Stimulated activated CD4-positive, alpha-beta T cell treated with anti-CD3 and anti-CD28 coated beads, TNF-alpha, amount 100 ng/mL, for 48 hours (primary cell): ENCODE data around the gene SLC38A8.

Experiments used
- DNase-seq, 3 donors: peaks; one replicate each; pipeline ENCODE4 v3.0.0-alpha.2; 2020; ENCODE audit warnings: low read depth in 3 of 3

Gene SLC38A8

DNA sequence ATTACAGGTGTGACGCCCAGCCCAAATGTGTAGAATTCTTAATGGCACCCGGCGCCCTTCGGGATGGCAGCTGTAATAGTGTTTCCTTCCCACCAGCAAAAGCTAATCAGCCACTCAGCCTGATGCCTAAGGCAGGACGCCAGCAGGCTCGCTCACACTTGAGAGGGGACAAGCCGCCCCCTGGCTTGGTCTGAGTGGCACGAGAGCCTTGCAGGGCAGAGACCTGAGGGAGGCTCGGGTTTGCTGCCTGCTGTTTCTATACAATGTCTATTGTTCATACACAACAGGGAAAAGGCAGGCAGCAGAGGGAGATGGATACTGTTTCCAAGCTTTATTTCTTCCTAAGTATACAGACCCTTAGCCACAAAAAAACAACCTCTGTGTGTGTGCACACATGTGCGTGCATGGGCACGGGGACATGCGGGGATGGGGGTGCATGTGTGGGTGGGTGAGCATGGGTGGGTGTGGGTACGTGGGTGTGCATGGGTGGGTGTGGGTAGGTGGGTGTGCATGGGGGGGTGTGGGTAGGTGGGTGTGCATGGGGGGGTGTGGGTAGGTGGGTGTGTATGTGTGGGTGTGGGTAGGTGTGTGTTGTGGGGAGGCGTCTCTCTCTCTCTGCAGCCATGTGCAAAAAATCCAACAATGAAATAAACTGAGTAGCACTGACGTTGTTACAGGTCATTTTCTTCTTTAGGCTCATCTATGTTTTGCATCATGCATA is 10.0 kb downstream of the SLC38A8 start:
- no peak for DNase-seq

DNA sequence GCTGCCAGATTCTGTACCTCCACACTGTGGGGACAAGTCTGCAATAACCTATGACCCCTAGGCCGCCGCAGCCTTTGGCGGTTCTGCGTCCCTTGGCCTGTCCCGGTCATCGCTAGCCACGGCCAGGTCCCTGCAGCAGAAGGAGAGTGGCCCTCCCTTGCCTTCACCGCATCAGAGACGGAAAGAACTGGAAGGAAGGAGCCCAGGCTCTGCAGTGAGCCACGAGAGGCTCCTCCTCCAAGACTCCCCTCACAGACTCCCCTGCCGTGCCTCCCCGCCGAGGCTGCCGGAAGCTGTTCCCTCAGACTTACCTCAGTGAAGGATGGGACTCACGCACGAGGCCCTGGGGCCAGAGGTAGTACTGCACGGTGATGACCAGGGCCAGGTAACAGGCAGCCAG is 11.0 kb downstream of the SLC38A8 start:
- DNase-seq = no peak

DNA sequence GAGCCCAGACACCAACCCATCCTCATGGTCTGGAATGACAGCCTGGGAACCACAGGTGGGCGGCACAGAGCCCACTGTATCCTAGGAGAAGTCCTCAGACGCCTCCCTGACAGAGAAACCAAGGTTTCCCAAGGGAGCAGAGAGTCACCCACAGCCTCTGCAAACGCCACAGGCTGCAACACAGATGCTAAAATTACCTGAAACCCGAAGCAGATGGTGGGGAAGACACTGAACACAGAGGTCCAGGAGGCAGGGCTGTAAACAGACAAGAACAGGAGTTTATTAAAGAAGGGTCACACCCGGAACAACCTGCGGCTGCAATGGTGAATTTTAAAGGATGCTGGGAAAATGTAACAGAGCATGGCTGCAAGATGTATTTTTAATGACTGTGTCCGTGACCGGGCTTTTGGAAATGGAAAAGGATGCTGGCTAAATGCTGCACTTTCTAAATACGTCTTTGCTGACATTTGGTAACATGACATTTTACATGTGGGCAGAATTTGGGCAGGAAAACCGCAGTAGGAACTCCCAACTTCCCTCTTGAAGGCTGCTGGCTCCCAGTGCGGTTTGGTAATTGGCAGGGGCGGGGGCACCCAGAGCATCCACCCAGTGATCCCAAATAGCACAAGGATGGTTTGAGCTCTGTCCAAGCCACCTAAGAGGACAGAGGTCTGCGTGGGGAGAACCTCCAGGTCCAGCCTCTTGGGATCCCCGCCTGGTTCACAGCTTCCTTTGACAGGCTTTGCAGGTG is 13.1 kb downstream of the SLC38A8 start:
- no peak for DNase-seq

DNA sequence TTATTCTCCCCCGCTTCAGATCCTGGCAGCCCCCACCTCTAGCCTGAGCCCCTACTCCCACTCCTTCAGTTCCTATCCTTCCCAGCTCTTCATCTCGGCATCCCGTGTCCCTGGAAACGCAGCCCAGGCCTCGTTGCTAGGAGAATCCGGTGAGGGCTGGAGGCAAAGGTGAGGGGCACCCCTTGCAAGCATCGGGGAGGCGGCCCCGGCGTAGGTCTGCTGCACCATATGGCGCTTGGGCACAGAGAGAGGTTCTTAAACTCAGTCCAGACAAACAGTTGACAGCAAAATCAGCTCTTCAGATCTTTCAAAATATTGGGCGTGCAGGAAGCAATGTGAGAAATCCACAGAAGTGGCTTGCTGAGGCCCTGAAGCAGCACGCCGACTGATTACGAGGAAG is 15.0 kb downstream of the SLC38A8 start:
- DNase-seq = no peak

DNA sequence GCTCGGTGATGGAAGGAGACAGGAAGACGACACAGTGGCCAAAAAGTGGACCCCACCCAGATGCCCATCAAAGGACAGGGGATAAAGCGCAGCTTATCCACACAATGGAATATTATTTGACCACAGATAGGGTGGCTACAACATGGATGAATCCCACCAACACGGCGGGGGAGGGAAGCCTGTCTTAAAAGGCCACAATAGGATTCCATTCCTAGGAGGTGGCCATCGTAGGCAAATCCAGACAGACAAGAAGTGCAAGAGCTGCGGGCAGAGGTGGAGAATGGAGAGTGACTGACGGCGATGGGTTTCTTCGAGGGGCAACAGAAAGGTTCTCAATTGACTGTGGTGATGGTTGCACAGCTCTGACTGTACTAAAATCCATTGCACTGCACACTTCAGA is 16.0 kb downstream of the SLC38A8 start:
- DNase-seq = no peak

DNA sequence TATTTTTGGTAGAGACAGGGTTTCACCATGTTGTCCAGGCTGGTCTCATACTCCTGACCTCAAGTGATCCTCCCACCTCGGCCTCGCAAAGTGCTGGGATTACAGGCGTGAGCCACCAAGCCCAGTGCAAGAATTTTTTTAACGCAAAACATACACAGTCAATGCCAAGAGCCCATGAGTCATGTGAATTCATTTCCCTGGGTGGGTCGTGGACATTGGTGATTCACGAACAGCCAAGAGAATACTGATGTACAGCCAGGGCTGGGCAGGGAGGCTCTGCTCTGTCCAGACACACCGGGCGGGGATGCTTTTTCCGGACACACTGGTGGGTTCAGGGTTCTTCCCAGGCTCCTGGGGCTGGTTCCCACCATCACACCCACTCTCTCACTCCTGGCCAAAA is 17.7 kb downstream of the SLC38A8 start:
- no peak for DNase-seq

DNA sequence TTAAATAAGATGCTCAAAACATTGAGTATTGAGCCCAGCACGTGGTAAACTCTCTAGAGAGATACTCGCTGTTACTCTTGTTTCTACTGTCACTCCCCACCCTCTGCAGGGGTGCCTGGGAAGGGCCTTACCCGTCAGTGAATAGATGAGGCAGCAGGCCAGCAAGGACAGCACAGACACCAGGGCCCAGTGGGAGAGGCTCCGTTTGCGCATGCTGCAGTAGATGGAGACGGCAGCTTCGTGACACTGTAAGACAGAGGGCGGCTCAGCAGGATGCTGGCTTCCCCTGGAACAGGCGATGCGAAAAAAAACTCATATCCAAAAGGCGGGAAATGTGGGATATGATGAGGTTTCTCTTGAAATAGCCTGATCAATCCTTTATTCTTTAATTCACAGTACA is 20.0 kb downstream of the SLC38A8 start:
- DNase-seq = no peak

DNA sequence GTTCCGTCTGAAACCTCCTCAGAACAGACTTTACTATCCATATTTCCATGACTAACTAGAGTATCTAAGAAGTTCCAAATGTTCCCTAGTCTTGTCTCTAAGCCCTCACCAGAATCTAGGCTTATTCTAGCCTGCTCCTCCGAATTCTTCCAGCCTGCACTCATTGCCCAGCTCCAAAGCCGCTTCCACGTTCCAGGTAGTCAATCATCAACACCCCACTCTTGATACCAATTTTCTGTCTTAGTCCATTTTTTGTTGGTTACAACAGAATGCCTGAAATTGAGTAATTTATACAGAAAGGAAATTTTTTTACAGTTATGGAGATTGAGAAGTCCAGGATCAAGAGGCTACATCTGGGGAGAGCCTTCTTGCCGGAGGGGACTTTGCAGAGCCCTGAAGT is 21.1 kb downstream of the SLC38A8 start:
- no peak for DNase-seq

DNA sequence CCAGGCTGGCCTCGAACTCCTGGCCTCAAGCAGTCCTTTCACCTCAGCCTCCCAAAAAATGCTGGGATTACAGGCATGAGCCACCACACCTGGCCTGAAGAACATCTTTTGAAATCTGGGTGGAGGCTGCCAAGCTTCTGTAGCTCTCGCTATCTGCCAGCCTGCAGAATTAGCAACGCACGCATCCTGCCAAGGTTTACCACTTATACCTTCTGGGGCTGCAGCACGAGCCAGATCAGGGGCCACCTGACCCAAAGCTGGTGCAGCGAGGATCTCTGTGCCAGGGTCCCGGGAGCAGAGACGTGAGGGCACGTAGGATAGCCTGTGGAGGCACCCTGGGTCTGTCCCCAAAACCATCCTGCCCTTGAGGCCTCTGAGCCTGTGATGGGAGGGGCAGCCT is 22.2 kb downstream of the SLC38A8 start:
- DNase-seq = no peak

DNA sequence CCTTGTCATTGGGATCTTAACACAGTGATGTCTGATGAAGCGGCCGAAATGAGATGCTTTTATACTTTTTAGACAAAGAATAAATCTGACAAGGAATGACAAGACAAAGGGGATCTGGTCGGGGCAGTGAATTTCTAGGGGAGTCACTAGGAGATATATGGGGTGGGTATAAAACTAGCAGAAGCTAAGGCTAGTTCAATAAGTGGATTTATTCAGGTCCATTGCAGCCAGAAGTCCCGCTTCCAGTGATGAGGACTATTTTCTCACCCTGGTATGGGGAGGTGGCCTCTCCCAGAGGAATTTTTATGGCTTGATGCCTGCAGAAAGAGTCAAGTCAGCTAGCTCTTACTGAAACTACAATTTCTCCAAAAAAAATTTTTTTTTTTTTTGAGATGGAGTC is 23.9 kb downstream of the SLC38A8 start:
- DNase-seq = no peak

DNA sequence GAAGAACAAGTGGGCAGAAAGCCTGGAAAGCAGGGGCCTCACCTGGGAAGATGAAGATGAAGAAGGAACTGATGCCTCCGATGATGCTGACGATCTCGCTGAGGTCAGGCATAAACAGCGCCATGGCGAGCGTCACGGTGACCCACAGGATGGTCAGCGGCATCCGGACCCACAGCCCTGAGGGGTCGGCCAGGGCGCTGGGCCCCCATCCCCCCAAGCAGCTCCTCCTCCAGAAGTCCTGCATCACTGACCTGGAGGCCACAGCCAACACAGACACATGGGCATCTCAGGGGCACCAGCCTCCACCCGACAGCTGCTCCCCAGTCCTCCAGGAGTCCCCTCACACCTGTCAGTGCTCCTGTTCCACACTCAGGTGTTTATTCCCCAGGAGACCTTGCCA is 26.1 kb downstream of the SLC38A8 start:
- DNase-seq = no peak

DNA sequence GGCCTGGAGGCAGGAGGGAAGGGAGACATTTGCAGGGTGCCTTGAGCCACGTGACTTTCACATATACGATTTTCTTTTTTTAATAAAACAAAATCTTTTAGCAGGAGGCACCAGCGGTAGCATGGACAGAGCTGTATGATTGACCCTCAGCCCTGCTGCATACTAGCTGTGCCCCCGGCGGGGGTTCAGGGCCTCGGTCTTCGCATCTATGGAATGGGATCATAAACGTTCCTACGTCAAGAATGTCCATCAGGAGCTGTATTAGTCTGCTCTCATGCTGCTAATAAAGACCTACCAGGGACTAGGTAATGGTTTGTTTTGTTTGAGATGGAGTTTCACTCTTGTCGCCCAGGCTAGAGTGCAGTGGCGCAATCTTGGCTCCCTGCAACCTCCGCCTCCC is 27.2 kb downstream of the SLC38A8 start:
- DNase-seq = no peak

DNA sequence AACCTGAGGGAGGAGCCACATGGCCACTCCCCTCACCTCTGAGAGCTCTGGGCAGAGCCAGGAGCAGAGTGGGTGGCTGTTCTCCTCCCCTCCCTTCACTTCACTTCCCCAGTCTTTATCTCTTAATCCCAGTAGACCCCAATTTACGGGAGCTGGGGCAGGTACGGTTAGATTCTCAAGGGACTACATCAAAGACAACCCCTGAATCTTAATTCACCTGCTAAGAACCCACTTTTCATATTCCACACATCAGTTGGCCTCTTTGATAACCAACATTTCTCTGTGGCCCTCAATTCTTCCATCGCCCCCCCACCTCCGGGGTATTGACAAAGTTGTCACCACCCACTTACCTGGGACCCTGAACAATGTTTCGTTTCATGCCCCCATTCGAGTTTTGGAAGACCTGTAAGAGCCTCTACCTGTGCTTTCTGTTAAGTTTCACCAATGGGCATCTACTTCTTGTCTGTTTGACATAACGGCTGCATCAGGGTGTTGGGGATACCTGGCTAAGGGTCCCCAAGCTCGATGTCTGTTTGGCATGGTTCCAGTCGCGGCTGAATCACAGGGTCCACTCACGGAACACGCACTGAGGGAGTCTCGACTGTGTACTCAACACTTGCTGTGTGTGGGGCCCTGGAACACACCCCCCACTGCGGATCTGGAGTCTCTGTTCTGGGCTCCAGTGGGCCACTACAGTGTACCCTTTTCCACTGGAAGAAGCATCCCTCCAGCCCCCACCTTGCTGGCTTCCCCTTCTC is 27.8 kb downstream of the SLC38A8 start:
- DNase-seq = no peak

DNA sequence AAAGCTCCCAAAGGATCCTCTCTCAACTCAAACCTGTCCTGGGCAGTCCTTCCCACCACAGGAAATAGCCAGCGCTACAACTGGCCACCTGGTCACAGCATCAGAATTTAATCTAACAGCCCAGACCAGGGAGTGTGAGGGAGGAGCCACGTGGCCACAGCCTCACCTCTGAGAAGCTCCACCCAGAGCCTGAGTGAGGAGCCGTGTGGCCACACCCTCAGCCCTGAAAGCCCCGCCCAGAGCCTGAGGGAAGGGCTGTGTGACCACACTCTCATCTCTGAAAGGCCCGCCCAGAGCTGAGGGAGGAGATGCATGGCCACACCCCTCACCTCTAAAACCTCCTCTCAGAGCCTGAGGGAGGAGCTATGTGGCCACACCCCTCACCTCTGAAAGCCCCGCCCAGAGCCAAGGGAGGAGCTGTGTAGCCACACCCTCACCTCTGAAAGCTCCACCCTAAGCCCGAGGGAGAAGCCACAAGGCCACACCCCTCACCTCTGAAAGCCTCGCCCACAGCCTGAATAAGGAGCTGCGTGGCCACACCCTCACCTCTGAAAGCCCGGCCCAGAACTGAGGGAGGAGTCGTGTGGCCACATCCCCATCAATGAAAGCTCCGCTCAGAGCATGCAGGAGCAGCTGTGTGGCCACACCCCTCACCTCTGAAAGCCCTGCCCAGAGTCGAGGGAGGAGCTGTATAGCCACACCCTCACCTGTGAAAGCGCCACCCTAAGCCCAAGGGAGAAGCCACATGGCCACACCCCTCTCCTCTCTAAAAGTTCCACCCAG is 28.6 kb downstream of the SLC38A8 start:
- peak; percentile 26 to 80 (median 57) for DNase-seq

DNA sequence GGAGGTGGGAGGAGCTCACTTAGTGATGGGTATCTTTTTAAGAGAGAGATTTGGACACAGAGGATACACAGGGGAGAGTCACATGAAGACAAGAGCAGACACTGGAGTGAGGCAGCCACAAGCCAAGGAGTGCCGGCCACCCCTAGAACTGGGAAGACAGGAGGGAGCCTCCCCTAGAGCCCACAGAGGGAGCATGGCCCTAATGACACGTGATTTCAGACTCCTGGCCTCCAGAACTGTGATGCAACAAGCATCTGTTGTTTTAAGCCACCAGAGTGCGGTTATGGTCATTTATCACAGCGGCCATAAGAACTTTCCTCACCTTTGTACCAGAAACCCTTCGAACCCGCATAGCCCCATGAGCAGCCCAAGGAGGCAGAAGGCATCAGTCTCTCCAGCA is 33.3 kb downstream of the SLC38A8 start:
- DNase-seq = no peak

DNA sequence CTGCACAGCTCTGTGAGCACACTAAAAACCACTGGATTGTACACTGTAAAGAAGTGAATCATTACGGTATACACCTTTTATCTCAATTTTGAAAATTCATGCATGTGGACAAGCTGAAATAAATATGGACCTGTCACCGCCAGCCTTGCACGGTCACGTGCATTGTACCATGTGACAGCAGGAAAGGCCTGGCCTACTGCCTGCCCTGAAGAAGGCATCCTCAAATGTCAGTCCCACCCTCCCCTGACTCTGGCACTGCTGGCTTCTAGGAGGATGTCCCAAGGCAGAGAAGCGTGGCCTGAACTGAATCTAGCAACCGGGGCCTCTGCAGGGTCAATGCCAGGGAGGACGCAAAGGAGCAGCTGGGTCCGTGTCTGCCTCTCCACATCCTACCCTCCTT is 34.6 kb downstream of the SLC38A8 start:
- no peak for DNase-seq

DNA sequence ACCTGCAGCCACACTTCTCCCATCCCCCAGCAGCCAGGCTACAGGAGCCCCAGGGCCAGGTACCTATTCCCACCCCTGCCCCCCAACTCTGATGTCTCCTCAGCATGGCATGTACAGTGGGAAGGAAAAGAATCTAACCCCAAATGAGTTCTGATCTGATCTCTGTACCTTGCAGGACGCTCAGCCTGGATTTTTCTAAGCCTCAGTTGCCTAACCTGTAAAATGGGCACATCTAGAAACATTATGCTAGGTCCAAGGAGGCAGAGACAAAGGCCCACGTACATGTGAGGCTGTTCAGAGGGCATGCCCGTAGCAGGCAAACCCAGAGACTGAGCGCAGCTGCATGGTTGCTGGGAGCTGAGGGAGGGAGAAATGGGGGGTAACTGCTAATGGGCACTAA is 35.1 kb downstream of the SLC38A8 start:
- DNase-seq = no peak

DNA sequence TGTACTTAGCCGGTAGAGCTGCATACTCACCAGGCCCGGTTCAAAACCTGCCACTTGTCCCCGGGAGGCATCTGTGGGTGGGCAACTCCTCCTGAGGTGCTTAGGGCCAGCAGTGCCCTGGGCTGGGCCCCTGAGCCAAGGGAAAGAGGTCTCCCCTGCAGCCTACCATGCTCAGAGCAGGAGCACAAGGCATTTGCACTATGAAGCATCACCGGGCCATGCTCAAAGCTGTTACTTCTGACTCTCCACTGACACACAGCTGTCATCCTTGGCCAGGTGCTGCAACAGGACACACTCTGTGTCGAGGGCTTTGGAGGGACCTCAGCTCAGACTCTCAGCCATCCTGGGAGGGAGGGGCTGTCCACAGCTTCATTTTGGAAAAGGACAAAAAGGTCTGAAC is 37.2 kb downstream of the SLC38A8 start:
- no peak for DNase-seq

DNA sequence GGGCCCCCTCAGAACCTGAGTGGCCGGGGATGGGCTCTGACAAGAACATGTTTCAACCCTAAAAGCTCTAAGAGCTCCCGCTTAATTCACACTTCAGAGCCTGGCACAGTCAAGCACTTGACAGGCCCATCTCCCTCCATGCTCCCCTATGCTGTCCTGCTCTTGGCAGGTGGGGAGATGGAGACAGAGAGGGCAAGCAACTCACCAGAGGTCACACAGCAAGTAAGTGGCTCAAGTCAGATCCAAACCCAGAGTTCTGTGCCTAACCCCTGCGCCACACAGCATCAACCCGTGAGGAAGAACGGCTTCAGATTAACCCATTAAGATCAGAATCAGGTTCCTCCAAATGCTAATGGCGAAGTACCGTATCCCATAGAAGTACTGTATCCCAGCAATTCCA is 38.2 kb downstream of the SLC38A8 start:
- no peak for DNase-seq

DNA sequence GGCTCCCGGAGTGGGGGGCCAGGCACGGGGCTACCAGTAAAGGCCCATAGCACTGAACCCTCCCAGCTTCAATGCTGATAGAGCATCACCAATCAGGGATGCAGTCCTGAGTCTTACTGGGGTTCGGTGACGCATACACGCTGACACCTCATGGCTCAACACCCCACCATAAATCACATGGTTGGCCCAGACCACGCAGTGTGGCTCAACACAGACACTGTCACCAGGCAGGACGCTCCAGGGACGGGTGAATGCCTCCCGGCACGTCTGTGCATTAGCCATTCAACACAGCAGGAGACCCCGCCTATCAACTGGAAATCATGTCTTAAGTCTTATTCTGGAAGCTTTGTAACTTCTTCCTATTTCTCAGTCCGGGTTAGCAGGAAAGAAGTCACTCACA is 39.6 kb downstream of the SLC38A8 start:
- no peak for DNase-seq

DNA sequence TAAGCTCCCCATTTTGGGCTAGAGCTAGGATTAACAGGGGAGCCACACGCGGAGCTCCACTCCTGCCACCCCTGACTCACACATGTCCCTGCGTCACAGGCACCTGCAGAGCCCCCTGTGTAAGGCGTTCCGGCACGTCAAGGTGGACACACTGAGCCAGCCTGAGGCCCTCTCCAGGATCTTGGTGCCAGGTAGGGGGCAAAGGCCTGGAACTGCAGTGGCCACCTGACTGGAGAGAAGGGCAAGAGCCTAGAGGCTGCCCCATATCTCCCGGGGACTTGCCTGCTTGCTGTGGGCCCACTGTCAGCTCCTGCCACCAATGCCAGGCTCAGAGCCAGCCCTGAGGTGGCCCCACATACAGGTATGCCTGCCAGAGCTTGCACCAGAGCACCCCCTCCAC is 40.9 kb downstream of the SLC38A8 start:
- no peak for DNase-seq

DNA sequence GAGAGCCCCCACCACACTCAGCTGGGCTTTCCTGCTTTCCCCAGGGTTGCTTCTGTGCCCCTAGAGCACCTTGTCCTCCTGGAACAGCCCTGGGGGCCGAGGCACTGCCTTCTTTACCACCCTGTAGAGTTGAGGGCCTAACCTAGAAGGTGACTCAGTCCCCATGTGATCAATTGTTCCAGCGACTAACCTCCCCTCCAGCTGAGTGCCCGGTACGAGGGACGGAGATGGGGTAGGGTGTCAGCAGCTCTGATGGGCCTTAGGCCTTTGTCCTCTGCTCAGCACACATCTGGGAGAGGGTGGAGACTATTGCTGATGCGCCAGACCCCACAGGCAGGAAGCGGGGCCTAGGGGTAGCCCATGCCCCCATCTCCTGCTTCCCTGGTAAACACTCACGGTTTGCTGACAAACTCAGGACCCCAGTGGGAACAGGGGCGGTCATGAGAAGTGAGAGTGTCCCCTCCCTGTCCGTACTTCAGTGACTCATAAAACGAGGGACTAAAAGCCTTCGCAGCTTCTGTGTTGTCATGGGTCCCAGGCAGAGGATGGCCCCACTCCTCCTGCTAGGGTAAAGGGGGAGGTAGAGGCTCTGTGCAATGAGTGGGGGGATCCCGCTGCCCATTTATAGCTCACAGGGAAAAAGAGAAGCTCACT is 41.5 kb downstream of the SLC38A8 start:
- no peak for DNase-seq
